AG09319 (cell line): ENCODE measurements around the gene BCAS4.
A peak's percentile ranks its signal among the peaks of the same experiment; 100 is the strongest.
"Not testable (repeated sequence)": the region's sequence is repeated elsewhere in the genome, so short reads cannot be mapped to it uniquely, and the experiment has no call there.

Experiments used
- DNase-seq: peaks from one replicate; pipeline ENCODE4 v3.0.0-alpha.2; 2010; ENCODE audit warnings: low read depth; ENCODE audit errors: extremely low read depth
- CTCF ChIP-seq: IDR thresholded peaks from 2 replicates; pipeline ENCODE4 v1.5.1; 2011; ENCODE audit warnings: low read depth, mild to moderate bottlenecking, inconsistent platforms, low read length, moderate library complexity

BCAS4 gene

GRCh38 chr20:50789968-50790650 lies 4.8 kb upstream of the BCAS4 start:
- no peak for TF ChIP-seq CTCF
- DNase-seq: no peak

GRCh38 chr20:50790651-50791277 lies 4.1 kb upstream of the BCAS4 start:
- DNase-seq: peak; percentile 75
- peak; percentile 91 for TF ChIP-seq CTCF

- DNase-seq: no peak
- TF ChIP-seq CTCF: no peak
These were observed 1.9 kb upstream of the BCAS4 start for GRCh38 chr20:50792708-50793574.

GRCh38 chr20:50793575-50794016 lies 1.3 kb upstream of the BCAS4 start:
- DNase-seq: not testable (repeated sequence)
- peak; percentile 27 for TF ChIP-seq CTCF

- DNase-seq: no peak
- no peak for TF ChIP-seq CTCF
These were observed 548 bp upstream of the BCAS4 start for GRCh38 chr20:50794181-50794845.

GRCh38 chr20:50797142-50797541 lies 2.3 kb downstream of the BCAS4 start:
- no peak for DNase-seq
- TF ChIP-seq CTCF: no peak
